Stimulated activated CD8-positive, alpha-beta memory T cell treated with anti-CD3 and anti-CD28 coated beads, Interleukin-4, amount 100 ng/mL, for 1 hour (primary cell): ENCODE data around the gene HAAO.

ENCODE experiments used
- DNase-seq, 2 donors: peaks; one replicate each; pipeline ENCODE4 v3.0.0-alpha.2; 2020; ENCODE audit warnings: low read depth in 2 of 2, low spot score in 1 of 2

Gene HAAO

DNA sequence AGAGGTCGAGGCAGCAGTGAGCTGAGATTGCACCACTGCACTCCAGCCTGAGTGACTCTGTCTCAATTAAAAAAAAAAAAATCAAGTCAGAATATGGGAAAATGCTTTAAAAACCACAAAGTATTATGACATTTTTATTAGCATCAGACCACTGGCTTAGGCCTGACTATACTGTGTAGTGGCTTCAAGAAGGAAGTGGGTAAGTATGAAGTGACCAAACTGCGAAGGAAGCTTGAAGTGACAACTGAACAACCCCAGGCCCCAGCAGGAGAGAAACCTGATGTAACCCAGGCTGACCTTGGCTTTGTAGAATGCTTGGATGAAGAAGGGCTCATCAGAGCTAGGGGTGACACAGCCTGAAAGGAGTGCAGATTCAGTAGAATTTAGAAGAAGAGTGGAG, 21.4 kb upstream of the HAAO start:
- DNase-seq: no peak

GRCh38 chr2:42812899-42813479, 20.6 kb upstream of the HAAO start:
- DNase-seq: no peak

DNA sequence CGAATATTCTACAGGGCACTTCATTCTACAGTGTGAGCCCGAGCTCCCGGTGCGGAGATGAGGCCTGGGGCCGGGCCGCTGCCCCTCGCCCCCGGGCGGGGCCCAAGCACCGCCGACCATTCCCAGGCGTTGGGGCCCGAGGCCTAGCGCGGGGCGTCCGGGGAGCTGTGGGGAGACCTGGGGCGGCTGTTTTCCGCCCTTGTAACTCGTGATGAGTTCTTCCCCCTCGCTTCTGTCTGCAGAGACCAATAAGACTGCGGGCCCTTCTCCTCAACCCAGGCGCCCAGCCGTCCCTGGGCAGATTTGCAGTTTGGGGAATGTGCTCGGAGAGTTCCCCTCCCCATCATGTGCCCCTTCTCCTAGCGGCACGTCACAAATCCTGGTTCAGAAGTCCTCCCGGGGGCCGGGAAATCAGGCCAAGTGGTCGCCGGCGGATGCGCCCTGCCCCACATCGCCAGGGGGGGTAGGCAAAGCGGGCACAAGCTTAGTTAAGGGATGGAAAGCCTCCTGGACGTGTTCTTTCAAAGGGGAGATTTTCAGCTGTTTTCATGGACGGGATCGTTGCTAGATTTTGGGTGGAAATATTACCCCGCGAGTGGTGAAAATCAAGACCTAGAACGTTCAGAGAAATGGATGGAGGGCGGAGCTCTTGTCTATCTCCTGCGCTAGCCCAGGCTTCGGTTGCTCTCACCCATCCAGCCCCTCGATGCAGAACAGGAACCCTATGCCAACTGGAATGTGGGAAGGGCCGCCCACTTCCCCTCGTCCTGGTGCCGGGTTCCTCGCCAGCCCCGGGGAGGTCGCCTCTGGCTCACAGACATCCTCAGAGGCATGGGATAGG, 18.8 kb upstream of the HAAO start:
- peak in 1 of 2 donors; percentile 27 for DNase-seq

DNA sequence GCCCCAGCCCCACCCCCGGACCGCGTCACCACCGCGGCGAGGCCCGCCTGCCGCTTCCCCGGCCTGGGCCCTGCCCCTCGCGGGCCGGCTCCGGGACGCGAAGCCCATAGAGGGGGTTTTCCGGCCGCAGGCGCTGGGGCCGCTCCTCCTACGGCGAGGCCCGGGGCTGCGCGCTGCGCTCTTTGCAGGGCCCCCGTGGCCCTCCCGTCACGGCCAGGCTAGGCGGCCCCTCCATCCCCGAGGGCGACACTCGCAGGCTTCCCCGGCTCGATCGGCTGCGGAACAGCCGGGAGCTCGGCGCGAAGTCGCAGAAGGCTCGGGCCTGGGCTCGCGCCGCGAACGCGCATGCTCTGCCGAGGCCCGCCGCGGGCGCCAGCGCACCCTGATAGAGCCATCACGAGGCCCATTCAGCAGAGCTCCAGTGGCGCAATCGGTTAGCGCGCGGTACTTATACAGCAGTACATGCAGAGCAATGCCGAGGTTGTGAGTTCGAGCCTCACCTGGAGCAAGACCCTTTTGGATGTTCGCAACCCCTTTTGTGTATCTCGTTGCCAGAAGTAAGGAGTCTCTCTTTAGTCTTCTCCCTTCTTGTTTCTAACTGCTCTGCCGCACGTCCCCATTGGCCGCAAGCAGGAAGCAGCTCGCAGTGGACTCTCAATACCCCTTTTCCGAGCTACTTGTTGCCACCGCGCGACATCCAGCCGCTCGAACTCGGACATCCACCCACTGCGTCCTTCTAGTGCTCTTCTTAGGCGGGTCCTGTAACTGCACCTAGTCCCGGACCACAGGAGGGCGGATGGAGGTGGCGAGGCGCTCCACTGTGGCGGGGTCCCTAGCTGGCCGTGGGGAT, 18.0 kb upstream of the HAAO start:
- DNase-seq: peak; percentile 90 to 93

- peak; percentile 32 to 45 for DNase-seq
Observed at GRCh38 chr2:42809819-42810120, 17.4 kb upstream of the HAAO start.

- no peak for DNase-seq
Observed at GRCh38 chr2:42809131-42809818, 16.9 kb upstream of the HAAO start.

DNA sequence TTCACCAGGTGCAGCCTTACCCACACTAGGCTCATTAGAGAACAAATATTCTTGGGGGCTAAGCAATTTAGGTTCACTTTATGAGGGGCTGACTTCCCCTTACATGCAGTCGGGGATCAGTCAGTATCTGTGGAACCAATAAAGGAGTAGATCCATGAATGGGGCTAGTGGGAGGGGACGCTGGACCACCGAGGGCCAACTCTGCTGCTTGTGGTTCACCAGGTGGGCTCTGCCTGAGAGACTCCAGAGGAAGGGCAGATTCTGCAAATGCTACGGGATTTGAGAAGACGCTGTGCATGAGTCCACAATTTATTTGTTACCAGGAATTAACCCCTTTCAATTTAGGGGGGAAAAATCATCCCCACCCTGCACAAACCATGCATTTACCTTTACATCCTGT, 15.9 kb upstream of the HAAO start:
- no peak for DNase-seq

DNA sequence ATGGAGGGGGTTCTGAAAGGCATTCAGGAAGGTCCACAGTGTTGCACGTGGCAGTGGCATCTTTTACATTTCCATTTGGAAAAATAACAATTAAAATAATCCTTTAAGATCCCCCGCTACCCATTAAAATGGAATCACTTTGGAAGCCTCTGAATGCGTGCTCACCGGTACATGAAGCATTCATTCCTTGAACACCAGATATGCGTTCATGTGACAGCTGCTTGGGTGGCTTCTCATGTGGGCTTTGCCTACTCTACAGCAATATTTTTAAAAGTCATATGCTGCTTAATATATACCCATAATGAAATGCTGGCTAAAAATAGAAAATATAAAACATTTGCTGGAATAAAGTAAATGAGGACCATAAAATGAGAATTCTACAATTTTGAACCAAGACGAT, 14.4 kb upstream of the HAAO start:
- DNase-seq: no peak

DNA sequence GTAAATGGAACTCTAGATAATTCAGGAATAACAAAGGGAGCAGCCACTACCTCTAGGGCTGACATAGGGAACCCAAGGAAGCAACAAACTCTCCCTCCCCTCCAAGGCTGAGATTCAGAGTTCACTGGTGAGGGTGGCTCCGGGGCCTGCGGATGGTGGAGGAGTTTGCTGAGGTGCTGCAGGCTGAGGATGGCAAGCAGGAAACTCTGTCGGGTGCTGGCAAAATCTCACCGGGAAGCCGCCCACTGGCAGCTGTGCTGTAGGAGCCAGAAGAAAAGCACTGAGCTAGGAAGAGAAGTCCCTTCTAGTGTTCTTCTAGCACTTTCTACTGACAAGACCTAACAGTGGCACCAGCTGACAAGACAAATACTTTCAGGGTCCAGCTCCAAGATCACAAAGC, 12.5 kb upstream of the HAAO start:
- DNase-seq: no peak

GRCh38 chr2:42804338-42804737, 12.0 kb upstream of the HAAO start:
- DNase-seq: no peak

- DNase-seq: no peak
Observed at GRCh38 chr2:42802150-42802549, 9.8 kb upstream of the HAAO start.

DNA sequence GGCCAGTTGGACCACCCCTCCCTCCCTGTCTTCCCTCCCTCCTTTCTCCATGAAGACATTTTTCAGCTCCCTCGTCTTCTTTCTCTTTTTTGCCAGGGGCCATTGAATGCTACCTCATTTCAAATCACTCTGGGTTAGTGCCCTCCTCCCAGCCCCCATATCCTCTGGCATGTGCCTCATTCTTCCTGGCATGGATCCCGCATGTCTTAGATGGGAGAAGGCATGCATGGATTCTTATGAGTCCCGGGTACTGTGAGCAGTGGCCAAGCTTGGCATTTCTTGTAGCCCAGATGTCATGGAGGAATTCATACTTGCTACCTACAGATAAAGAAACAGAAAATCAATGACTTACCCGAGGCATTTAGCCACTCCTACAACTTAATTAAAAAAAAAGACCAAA, 9.0 kb upstream of the HAAO start:
- no peak for DNase-seq

DNA sequence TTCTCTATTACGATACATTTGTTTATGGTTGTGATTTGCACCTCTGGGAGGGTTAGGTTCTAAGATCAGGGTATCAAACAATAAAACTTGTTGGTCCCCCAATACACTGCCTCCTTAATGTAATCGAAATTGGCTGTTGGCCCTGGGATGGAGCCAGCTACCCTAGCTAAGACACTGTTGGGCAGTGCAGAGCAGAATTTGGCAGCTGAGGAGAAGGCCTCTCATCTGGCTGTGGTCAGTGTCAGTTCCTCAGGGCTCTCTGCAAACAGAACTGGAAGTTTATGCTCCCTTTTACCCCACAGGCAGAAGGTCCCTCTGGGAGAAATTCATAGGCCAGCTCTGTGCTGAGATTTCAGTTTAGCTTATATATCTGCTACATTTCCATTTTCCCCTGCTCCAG, 8.6 kb upstream of the HAAO start:
- DNase-seq: no peak

DNA sequence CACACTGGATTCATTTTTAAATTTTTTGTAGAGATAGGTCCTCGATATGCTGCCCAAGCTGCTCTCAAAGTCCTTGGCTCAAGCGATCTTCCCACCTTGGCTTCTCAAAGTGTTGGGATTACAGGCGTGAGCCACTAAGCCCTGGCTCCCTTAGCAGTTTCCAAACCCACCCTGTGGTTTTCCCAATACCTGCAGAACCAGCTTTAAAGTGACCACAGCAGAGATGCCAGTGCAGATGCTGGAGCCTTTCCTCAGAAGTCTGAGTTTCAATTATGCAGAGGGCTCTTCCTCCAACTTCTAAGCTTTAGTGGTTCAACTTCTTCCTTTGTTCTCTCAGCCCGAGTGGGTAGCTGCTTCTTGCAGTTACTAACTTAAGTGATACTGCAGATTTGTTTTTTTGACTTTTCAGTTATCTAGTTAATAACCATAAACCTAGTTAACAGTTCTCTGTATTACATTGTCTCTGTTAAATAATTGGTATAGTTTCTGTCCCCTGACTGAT, 8.1 kb upstream of the HAAO start:
- DNase-seq: no peak

GRCh38 chr2:42799881-42800280, 7.5 kb upstream of the HAAO start:
- no peak for DNase-seq

- DNase-seq: no peak
Observed at GRCh38 chr2:42797281-42797680, 4.9 kb upstream of the HAAO start.

GRCh38 chr2:42796427-42797248, 4.3 kb upstream of the HAAO start:
- DNase-seq: no peak

DNA sequence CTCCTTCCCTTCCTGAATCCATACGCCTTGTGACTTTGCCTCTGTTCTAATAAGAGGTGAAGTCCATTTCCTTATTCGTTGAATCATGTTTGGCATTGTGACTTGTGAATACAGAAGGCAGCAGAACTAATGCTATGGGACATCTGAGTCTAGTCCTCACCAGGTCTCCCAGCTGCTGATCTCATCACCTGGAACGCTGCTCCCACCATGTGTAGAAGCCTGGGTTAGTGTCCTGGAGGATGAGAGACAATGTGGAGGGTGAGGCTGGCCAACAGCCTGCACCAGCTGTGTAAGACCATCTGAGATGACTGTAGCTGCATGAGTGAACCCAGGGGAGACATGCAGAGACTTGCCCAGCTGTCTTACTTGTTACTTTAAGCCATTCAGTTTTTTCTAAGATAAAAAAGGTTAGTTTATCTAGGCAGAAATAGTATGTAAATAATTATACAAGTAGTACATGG, 3.5 kb upstream of the HAAO start:
- no peak for DNase-seq

GRCh38 chr2:42795275-42795674, 2.9 kb upstream of the HAAO start:
- no peak for DNase-seq

DNA sequence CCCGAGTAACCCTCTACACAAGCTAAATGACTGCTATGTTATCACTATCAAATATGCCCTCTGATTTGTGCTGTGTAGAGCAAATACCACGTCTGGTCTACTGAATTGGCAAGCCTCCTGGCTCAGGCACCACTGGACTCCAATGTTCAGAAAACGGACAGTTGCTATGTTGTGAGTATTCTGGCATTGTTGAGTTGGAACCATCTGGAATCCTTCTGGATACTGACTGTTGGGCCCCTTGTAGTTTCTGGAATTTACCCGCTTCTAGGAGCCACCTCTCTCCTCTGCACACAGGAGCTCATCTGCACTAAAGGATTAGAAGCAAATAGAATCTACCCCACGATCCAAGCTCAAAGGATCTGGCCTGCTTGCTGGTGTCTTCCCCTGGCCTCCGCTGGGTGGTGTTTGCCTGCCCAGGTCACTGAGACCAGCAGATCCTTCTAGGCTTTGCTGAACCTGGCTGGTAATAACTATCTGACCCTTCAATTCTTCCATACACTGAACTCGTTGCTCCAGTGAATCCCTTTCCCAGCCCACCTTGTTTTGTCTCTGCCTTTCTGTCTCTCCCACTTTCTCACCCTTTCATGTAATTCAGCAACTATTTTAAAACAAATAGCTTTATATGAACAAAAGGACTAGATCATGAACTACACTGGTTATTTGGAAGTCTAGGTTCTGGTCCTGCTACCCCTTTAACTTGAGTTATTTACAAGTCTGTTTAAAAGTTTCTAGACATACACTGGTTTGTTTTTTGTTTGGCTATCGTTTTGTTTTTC, 2.1 kb upstream of the HAAO start:
- no peak for DNase-seq
